ENCODE measurements around the gene ARHGEF12.

ARHGEF12 gene

GRCh38 chr11:120386774-120387371 is 50.7 kb downstream of the ARHGEF12 start:
- in situ Hi-C loops (cut with MboI; ENCODE audit: low pct_unique_long_range_greater_than_20kb, low sequenced_read_pairs, unreplicated experiment) = no loop called here
- TF ChIP-seq CTCF (IDR thresholded peaks at IDR 0.05; ENCODE audit: extremely low read depth, insufficient read depth, missing control alignments) = no peak
- no peak for DNase-seq (ENCODE audit: low spot score)

- DNase-seq (ENCODE audit: low spot score) = no peak
- TF ChIP-seq CTCF (IDR thresholded peaks at IDR 0.05; ENCODE audit: extremely low read depth, insufficient read depth, missing control alignments) = no peak
- in situ Hi-C loops (cut with MboI; ENCODE audit: low pct_unique_long_range_greater_than_20kb, low sequenced_read_pairs, unreplicated experiment) = no loop called here
Measured at GRCh38 chr11:120388261-120388660, 52.0 kb downstream of the ARHGEF12 start.

- no peak for DNase-seq (ENCODE audit: low spot score)
- TF ChIP-seq CTCF (IDR thresholded peaks at IDR 0.05; ENCODE audit: extremely low read depth, insufficient read depth, missing control alignments) = no peak
- in situ Hi-C loops (cut with MboI; ENCODE audit: low pct_unique_long_range_greater_than_20kb, low sequenced_read_pairs, unreplicated experiment) = no loop called here
Measured at GRCh38 chr11:120389693-120390584, 53.7 kb downstream of the ARHGEF12 start.

- no peak for DNase-seq (ENCODE audit: low spot score)
- in situ Hi-C loops (cut with MboI; ENCODE audit: low pct_unique_long_range_greater_than_20kb, low sequenced_read_pairs, unreplicated experiment) = no loop called here
- TF ChIP-seq CTCF (IDR thresholded peaks at IDR 0.05; ENCODE audit: extremely low read depth, insufficient read depth, missing control alignments) = no peak
Measured at GRCh38 chr11:120390585-120390922, 54.3 kb downstream of the ARHGEF12 start.

GRCh38 chr11:120391292-120391691 is 55.1 kb downstream of the ARHGEF12 start:
- no peak for TF ChIP-seq CTCF (IDR thresholded peaks at IDR 0.05; ENCODE audit: extremely low read depth, insufficient read depth, missing control alignments)
- in situ Hi-C loops (cut with MboI; ENCODE audit: low pct_unique_long_range_greater_than_20kb, low sequenced_read_pairs, unreplicated experiment) = no loop called here
- DNase-seq (ENCODE audit: low spot score) = no peak

- DNase-seq (ENCODE audit: low spot score) = no peak
- no peak for TF ChIP-seq CTCF (IDR thresholded peaks at IDR 0.05; ENCODE audit: extremely low read depth, insufficient read depth, missing control alignments)
- in situ Hi-C loops (cut with MboI; ENCODE audit: low pct_unique_long_range_greater_than_20kb, low sequenced_read_pairs, unreplicated experiment) = no loop called here
Measured at GRCh38 chr11:120391854-120392253, 55.6 kb downstream of the ARHGEF12 start.
